ENCODE results near the gene RNGTT.

Gene RNGTT

DNA sequence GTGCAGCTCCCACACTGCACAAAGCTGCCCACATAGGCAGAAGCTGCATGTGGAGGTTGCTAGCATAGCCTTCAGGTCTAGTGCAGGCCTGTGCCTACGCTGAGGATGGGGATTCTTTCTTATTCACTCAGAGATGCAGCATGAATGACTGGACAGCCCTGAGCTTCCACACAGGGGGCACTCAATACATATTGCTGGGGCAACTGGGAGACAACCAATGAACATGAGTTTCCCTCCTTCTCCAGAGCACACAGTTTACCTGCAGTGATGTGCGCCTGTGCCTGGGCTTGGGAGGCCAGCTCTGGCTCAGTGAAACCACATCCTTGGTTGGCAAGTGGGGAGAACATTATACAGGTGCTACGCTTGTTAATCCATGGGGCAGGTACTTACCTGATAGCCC, 389.9 kb downstream of the RNGTT start:
- DNase-seq (ENCODE audit: low read depth), result no peak
- no peak for TF ChIP-seq MYC (IDR thresholded peaks at IDR 0.05; ENCODE audit: low read depth, low read length)
- TF ChIP-seq, protein P1, sequence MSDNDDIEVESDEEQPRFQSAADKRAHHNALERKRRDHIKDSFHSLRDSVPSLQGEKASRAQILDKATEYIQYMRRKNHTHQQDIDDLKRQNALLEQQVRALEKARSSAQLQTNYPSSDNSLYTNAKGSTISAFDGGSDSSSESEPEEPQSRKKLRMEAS (IDR thresholded peaks at IDR 0.05; ENCODE audit: low read depth, low read length), result no peak
- TF ChIP-seq POLR2A (IDR thresholded peaks at IDR 0.05; ENCODE audit: extremely low read depth, insufficient read length), result no peak
- TF ChIP-seq, protein P2, sequence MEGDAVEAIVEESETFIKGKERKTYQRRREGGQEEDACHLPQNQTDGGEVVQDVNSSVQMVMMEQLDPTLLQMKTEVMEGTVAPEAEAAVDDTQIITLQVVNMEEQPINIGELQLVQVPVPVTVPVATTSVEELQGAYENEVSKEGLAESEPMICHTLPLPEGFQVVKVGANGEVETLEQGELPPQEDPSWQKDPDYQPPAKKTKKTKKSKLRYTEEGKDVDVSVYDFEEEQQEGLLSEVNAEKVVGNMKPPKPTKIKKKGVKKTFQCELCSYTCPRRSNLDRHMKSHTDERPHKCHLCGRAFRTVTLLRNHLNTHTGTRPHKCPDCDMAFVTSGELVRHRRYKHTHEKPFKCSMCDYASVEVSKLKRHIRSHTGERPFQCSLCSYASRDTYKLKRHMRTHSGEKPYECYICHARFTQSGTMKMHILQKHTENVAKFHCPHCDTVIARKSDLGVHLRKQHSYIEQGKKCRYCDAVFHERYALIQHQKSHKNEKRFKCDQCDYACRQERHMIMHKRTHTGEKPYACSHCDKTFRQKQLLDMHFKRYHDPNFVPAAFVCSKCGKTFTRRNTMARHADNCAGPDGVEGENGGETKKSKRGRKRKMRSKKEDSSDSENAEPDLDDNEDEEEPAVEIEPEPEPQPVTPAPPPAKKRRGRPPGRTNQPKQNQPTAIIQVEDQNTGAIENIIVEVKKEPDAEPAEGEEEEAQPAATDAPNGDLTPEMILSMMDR (IDR thresholded peaks at IDR 0.05; ENCODE audit: low read depth, low read length), result no peak
- no peak overlapping the region for H3K4me3 ChIP-seq (ENCODE audit: low read depth, low read length)

DNA sequence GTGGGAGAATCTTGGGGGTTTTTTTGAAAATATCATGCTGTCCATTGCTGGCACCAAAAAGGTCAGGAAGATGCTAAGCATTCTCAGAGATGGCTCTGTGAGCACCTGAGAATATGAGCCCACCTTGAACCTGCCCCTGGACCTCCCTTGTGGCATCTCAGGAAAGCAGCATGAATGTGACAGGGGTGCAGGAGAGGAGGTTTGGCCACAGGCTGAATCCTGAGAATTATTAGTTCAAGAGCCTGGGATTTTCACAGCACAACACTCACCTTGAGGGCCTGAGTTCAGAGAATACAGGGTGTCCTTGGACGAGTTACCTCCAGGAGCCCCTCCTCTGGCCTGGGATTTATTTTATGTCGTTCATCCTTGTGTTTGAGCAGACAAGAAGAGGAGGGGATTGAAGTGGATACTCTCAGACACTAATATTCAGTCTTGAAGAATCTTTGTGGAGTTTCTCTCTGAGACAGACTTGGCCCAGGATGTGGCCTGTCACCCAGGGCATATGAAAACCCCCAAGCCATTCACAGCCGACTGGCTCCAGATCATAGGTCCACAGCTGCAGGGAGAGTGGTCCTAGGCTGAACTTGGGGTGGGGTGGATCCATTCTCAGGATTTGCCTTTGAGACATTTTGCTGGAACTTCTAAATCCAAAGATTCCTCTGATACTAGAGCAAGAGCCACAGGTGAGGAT, 390.8 kb downstream of the RNGTT start:
- TF ChIP-seq, protein P1 (IDR thresholded peaks at IDR 0.05; ENCODE audit: low read depth, low read length), result no peak
- TF ChIP-seq, protein P2 (IDR thresholded peaks at IDR 0.05; ENCODE audit: low read depth, low read length), result no peak
- TF ChIP-seq MYC (IDR thresholded peaks at IDR 0.05; ENCODE audit: low read depth, low read length) (no peak), POLR2A (IDR thresholded peaks at IDR 0.05; ENCODE audit: extremely low read depth, insufficient read length) (no peak)
- no peak for DNase-seq (ENCODE audit: low read depth)
- H3K4me3 ChIP-seq (ENCODE audit: low read depth, low read length), result no peak overlapping the region

DNA sequence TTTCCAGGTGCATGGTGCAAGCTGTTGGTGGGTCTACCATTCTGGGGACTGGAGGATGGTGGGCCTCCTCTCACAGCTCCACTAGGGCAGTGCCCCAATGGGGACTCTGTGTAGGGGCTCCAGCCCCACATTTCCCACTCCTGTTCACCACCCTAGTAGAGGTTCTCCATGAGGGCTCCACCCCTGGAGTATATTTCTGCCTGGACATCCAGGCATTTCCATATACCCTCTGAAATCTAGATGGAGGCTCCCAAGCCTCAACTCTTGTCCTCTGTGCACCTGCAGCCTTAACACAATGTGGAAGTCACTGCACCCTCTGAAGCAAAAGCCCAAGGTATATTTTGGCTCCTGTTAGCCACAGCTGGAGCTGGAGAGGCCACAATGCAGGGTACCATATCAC, 393.5 kb downstream of the RNGTT start:
- H3K4me3 ChIP-seq (ENCODE audit: low read depth, low read length), result no peak overlapping the region
- TF ChIP-seq MYC (IDR thresholded peaks at IDR 0.05; ENCODE audit: low read depth, low read length) (no peak), POLR2A (IDR thresholded peaks at IDR 0.05; ENCODE audit: extremely low read depth, insufficient read length) (no peak)
- TF ChIP-seq, protein P1 (IDR thresholded peaks at IDR 0.05; ENCODE audit: low read depth, low read length), result no peak
- TF ChIP-seq, protein P2 (IDR thresholded peaks at IDR 0.05; ENCODE audit: low read depth, low read length), result no peak
- DNase-seq (ENCODE audit: low read depth), result no peak

DNA sequence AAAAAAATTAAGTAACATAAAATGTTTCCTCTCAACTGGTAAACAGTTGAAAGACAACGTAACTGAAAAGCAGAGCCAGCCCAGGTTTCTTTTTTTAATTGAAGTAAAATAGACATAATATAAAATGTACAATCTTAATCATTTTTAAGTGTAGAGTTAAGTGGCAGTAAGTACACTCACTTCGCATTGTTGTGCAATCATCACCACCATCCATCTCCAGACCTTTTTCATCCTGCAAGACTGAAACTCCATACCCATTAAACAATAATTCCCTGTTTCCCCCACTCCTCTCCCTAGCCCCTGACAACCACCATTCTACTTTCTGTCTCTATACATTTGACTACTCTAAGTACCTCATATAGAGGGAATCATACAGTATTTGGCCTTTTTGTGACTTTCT, 395.7 kb downstream of the RNGTT start:
- H3K4me3 ChIP-seq (ENCODE audit: low read depth, low read length), result no peak overlapping the region
- TF ChIP-seq, protein P1 (IDR thresholded peaks at IDR 0.05; ENCODE audit: low read depth, low read length), result no peak
- TF ChIP-seq, protein P2 (IDR thresholded peaks at IDR 0.05; ENCODE audit: low read depth, low read length), result no peak
- TF ChIP-seq POLR2A (IDR thresholded peaks at IDR 0.05; ENCODE audit: extremely low read depth, insufficient read length) (no peak), MYC (IDR thresholded peaks at IDR 0.05; ENCODE audit: low read depth, low read length) (no peak)
- no peak for DNase-seq (ENCODE audit: low read depth)

DNA sequence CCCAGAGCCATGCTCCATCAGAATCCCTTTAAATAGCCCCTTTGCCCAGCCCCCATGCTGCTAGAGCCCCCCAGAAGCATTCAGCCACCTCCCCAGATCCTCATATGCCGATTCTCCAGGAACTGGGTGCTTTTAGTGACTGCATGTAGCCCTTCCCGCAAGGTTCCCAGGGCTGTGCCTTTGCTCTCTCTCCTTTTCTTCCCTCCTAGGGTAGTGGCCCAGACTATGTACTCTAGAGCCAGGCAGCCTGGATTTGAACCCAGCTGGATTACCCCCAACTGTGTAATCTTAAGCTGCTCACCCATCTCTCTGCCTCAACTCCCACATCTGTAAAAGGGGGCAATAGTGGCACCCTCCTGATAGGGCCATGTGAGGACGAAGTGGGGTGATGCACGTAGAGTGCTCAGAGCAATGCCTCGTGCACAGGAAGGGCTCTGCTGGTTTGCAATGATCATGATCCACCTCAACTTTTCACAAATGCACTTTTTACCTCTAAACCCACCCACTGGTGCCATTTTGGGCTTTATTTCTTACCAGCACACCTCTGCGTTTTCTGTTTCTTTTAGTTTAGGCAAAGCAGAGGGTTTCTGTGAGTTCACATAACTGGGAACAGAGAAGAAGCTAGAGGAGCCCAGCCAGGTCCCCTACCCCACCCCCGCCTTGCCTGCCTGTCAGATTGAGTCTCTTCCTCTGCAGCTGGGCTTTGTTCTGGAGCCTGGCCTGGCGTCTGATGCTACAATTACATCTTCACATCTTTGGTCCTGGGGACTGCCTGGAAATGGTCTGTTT, 396.5 kb downstream of the RNGTT start:
- TF ChIP-seq POLR2A (IDR thresholded peaks at IDR 0.05; ENCODE audit: extremely low read depth, insufficient read length), result no peak
- no peak for TF ChIP-seq MYC (IDR thresholded peaks at IDR 0.05; ENCODE audit: low read depth, low read length)
- TF ChIP-seq, protein P1 (IDR thresholded peaks at IDR 0.05; ENCODE audit: low read depth, low read length), result no peak
- TF ChIP-seq, protein P2 (IDR thresholded peaks at IDR 0.05; ENCODE audit: low read depth, low read length), result no peak
- no peak for DNase-seq (ENCODE audit: low read depth)
- H3K4me3 ChIP-seq (ENCODE audit: low read depth, low read length), result no peak overlapping the region

Measured in NB4 (cell line).